Measurements from ENCODE around the gene GNAT2.

The GNAT2 gene

DNA sequence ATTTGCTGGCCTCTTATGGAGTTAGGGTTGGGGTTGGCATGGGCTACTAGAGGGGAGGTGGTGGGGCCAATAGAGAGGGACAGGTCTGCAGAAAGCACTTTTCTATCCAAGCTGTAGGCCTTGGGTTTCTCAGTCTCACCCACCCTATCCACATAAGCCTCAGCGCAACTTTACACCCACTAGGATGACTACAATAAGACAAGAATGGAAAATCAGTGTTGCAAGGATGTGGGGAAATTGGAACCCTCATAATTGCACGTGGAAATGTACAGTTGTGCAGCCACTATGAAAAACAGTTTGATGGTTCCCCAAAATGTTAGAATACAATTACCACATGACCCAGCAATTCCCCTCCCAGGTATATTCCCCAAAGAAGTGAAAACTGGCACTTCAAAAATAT, 22.4 kb upstream of the GNAT2 start:
- DNase-seq = no peak

DNA sequence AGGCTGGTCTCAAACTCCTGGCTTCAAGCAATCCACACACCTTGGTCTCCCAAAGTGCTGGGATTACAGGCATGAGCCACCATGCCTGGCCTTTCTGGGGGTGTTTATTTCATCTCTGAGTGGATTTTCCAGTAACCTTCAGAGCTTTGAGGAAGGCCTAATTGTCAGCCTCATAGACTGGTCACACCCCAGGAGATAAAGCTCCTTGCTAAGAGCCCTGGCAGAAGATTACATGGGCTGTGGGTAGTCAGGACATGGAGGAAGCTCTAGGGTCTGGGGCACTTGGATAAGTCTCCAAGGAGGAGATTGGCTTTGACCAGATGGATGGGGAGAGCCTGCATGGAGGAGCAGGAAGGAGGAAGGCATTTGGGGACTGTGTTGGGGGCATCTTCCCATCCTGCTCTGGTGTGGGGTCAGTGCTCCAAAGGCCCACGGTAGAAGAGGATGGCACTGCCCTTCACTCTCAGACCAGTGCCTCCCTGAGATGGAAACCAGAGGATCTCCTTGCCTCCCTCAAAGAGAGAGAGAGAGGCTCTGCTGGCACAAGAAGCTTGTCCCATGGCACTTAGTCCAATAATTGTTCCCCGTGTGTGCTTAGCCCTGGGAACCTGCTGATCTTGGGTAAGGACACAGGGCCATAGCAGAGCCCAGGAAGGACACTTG, 21.8 kb upstream of the GNAT2 start:
- no peak for DNase-seq

- peak; percentile 64 for DNase-seq
Observed at GRCh38 chr1:109640285-109640865, 21.0 kb upstream of the GNAT2 start.

DNA sequence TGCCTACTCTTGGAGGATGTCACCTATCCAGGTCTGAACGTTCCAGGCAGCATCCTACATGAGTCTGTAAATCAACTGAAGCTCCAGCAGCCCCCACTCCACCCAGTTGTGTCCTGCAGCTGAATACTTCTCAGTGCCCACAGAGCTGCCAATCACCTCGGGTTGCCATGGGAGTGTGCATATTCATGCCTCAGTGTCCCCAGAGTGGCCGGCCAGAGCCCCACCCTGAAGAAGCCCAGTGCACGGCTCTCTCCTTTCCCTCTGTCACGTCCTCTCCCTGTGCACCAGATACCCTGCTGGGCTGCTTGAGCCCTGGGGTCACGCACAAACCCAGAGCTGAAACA, 20.4 kb upstream of the GNAT2 start:
- DNase-seq = no peak

DNA sequence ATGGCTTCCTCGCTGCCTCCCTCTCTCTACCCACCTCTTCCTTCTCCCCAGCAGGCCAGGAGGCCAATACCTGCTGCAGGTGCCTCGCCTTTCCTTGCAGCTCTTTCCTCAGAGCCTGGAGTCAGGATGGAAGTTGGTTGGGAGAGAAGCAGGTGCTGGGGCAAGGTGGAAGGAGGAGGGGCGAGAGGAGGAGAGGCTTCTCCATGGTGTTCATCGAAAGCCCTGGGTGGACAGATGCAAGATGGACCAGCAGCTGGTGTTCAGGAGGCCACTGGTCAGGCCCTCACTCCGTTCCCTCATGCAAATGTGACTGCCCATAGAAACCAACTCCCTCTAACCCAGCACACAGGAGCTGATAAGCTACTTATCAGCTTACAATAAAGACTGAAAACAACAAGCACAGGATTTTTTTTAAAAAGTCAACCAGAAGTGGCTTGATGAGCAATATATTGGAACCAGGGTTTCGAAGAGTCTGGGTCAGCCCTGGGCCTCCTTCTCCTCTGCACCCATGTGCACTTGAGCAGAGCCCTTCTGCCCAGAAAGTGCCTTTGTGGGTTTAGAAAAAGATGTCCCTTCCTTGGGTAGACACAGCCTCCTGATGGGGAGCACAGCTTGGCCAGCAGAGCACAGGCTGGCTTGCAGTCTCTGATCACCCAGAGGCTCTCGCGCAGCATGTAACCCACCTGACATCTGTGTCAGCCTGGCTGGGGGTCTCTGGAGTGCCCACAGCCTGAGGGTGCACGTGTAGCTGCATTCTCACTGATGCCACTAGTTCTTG, 19.8 kb upstream of the GNAT2 start:
- DNase-seq = no peak

DNA sequence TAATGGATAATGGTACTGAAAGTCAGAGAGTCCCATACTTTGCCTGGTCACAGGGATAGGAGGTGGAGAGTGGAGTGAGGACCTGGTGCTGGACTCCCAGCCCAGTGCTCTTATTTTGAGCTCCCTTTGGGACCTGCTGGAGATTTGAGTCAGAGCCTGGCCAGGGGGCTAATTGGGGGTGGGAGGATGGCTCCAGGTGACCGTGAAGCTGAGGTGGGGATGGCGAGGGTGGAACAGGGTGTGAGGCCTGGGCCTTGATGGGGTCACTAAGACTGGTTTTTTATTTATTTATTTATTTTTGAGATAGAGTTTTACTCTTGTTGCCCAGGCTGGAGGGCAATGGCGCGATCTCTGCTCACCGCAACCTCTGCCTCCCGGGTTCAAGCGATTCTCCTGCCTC, 18.0 kb upstream of the GNAT2 start:
- no peak for DNase-seq

DNA sequence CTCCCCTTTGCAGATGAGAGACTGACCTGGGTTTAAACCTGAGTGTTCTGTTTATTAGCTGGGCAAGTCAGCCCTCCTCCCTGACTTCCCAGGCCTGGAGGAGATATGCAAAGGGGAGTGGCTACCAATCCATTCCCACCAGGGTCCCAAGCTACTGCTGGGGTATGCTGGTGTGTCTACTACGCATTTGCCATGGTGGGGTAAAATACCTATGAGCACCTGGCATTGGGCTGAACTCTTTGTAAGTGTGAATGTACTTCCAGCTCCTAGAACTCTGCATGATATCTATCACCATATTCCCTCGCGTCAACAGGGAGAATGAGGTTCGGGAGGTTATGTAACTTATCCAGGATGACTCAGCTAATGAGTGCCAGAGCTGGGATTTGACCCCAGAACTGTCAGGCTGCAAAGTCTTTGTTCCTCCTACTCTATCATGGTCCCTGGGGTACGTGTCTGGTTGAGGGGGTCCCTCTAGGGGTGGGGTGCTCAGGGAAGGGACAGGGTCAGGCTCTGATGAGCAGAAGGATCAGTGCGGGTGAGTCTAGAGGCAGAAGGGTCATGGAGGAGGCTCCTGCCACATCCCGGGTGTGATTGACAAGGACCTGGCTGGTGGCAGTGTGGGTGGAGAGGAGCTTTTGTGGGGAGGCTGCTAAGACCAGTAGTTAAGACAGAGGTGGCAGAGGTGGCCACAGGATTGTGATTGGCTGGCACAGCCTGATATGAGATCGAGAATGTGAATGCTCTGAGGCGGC, 17.0 kb upstream of the GNAT2 start:
- DNase-seq = peak; percentile 44

GRCh38 chr1:109635862-109636200, 16.4 kb upstream of the GNAT2 start:
- DNase-seq = no peak

DNA sequence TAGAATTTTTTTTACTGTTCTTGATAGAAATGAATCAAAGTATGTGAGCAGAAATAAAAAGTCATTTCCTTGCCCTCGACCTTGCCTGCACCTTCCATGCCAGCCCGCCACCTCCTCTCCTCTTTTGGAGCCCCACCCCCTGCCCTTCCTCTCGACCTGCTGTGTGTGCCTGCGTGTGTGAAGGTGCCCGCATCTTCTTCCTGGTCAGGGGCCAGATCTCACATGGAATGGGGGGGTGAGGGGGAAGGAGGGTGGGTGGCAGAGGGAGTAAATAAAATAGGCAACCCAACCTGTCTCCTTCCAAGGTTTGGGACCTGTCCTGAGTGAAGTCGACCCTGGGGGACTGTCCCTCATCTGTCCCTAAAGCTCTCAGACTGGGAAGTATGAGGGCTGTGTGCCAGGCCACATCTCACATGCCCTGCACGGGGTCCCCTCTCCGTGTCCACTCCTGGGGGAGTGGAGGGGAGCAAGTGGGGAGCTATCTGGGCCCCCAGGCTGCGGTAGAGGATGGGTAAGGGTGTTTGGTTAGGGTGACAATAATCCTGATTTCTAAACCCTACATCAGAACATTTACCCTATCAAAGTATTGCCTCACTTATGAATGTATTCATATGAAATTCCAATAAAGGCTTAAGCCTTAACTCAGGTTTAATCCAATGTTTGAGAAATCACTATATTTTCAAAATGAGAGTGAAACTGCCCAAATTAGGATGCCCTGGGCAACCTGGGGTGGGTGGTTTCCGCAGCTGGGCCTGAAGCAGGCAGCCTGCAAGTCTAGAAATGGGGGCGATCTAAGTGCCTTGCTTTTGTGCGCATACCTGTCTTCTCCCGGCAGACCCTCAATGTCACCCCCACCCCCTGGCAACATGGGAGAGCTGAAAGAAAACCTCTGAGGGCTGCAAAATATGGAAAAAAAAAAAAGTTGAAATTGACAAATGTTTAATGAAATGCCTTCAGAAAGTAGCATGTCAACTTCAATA, 15.6 kb upstream of the GNAT2 start:
- DNase-seq = no peak

DNA sequence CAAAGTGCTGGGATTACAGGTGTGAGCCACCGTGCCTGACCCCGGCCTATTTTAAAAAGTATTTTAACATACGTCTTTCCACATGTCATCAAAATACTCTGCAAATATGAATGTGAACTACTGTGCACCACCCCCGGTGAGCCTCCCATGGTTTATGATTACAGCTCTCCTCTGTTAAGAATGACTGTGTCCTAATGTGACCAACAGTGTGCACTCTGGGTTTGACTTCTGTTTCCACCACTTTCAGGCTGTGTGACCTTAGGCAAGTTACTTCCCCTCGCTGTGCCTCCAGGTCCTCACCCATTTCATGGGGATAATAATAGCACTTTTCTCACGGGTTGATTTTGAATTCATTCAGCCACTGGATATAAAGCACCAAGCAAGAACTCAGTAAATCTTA, 14.9 kb upstream of the GNAT2 start:
- no peak for DNase-seq

- DNase-seq = no peak
Observed at GRCh38 chr1:109632671-109633346, 13.4 kb upstream of the GNAT2 start.

- DNase-seq = no peak
Observed at GRCh38 chr1:109631513-109632505, 12.4 kb upstream of the GNAT2 start.

DNA sequence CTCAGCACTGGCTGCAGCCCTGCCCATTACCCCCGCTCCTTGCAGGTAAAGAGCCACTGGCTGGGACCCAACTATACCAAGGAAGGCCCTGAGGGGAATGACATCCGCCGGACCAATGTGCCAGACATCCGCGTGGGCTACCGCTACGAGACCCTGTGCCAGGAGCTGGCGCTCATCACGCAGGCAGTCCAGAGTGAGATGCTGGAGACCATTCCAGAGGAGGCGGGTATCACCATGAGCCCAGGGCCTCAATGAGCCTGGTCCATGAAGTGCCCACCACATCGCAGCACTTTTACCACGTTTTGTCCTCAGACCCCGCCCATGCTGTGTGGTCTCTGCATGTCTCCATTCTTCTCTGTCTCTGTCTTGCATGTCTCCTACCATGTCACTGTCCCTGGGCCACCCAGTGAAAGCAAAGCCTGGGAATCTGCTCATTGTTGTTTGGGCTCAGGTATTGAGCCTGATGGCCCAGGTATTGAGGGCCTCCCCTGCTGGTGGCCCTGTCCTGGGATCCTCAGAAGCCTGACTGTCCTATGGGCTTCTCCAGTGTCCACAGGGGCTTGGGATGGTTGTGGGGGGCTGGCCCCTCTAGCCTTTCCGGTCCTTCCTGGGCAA, 11.6 kb upstream of the GNAT2 start:
- no peak for DNase-seq

GRCh38 chr1:109630081-109630897, 10.9 kb upstream of the GNAT2 start:
- no peak for DNase-seq

GRCh38 chr1:109629372-109630030, 10.1 kb upstream of the GNAT2 start:
- no peak for DNase-seq

- no peak for DNase-seq
Observed at GRCh38 chr1:109628540-109629321, 9.3 kb upstream of the GNAT2 start.

GRCh38 chr1:109627692-109628399, 8.4 kb upstream of the GNAT2 start:
- no peak for DNase-seq
